Naive thymus-derived CD8-positive, alpha-beta T cell (primary cell): ENCODE data around the gene CLEC4D. TPM values are rescaled to one million over a fixed set of nuclear protein-coding genes. Genes with fewer than 3 reads are reported as not detected.
"Not testable (repeated sequence)": the region's sequence is repeated elsewhere in the genome, so short reads cannot be mapped to it uniquely, and the experiment has no call there.

Source experiments
- ATAC-seq, 2 donors: fragments of 150-1000 bp; cut with Tn5 transposase in 1 of 2; sonication (Bioruptor Pico), chemical (Tn5 transposase) in 1 of 2; 1 replicate in 1 of 2; 2 replicates in 1 of 2; pipeline ENCODE4 v1.10.0; 2021; ENCODE audit warnings: mild to moderate bottlenecking in 2 of 2, moderate library complexity in 2 of 2
- POLR2A ChIA-PET: fragments of 350-600 bp; sonication (Branson Sonifier 250); formaldehyde crosslinking; loops from one replicate; lab custom pipeline; 2021; ENCODE audit warnings: antibody characterized with exemption; lab: Charles Lee
- DNase-seq, 10 donors: peaks; one replicate each; pipeline versions ENCODE4 v3.0.0 to v3.0.0-alpha.2; 2020 to 2022
- H3K27ac Mint-ChIP-seq, 10 donors: one replicate each; pipeline ENCODE4 v1.8.0; 2020 to 2022; ENCODE audit warnings: mild to moderate bottlenecking in 10 of 10, mixed read lengths in 10 of 10, moderate library complexity in 4 of 10, inconsistent platforms in 1 of 10
- H3K27me3 Mint-ChIP-seq, 5 donors: one replicate each; pipeline ENCODE4 v1.8.0; 2021 to 2022; ENCODE audit warnings: mixed read lengths in 5 of 5
- H3K36me3 Mint-ChIP-seq, 3 donors: one replicate each; pipeline ENCODE4 v1.8.0; 2020 to 2022; ENCODE audit warnings: mixed read lengths in 3 of 3, mild to moderate bottlenecking in 2 of 3, inconsistent platforms in 1 of 3
- H3K4me1 Mint-ChIP-seq, 4 donors: one replicate each; pipeline ENCODE4 v1.8.0; 2021 to 2022; ENCODE audit warnings: mixed read lengths in 4 of 4
- H3K4me3 Mint-ChIP-seq, 10 donors: one replicate each; pipeline ENCODE4 v1.8.0; 2020 to 2022; ENCODE audit warnings: mild to moderate bottlenecking in 10 of 10, mixed read lengths in 10 of 10, moderate library complexity in 6 of 10, inconsistent platforms in 1 of 10
- H3K9me3 Mint-ChIP-seq, 9 donors: one replicate each; pipeline ENCODE4 v1.8.0; 2020 to 2022; ENCODE audit warnings: mixed read lengths in 9 of 9, mild to moderate bottlenecking in 3 of 9, inconsistent platforms in 1 of 9, moderate library complexity in 1 of 9
- polyA plus RNA-seq, 3 donors: library from polyadenylated mRNA; unstranded; fragments of 300-500 nt; fragmentation: Illumina TruSeq; gene quantifications; one replicate each; pipeline ENCODE4 v1.2.3, GENCODE V29; 2021
- total RNA-seq, 8 experiments: library from RNA in 2 of 8; stranded (reverse) in 2 of 8; gene quantifications; one replicate each; pipeline ENCODE4 v1.2.3 and lab custom pipeline; 2021 to 2026

The CLEC4D gene
- total and polyA plus RNA-seq, 5 experiments from 2014 or later = not detected

GRCh38 chr12:8564656-8565055 is 51.4 kb downstream of the CLEC4D start:
- DNase-seq (no peak), ATAC-seq (no peak)
- Mint-ChIP-seq H3K36me3 (peaks cover 0 to 22% (median 6%) of the 10 kb centered on the region in 3 donors), H3K27ac (no peak overlapping the region), H3K9me3 (peaks cover 4 to 34% (median 13%) of the 10 kb centered on the region in 9 donors), H3K27me3 (peaks cover 0 to 8% (median 3%) of the 10 kb centered on the region in 5 donors), H3K4me1 (no peaks in the 10 kb centered on the region), H3K4me3 (no peak overlapping the region)
- POLR2A ChIA-PET = no interaction called here

GRCh38 chr12:8566052-8566451 is 52.7 kb downstream of the CLEC4D start:
- H3K27ac Mint-ChIP-seq, H3K4me3 Mint-ChIP-seq, ATAC-seq, H3K4me1 Mint-ChIP-seq, DNase-seq, H3K27me3 Mint-ChIP-seq, POLR2A ChIA-PET: not testable (repeated sequence)
- H3K36me3 Mint-ChIP-seq = peaks cover 0 to 22% (median 6%) of the 10 kb centered on the region in 3 donors
- H3K9me3 Mint-ChIP-seq = peaks cover 4 to 28% (median 13%) of the 10 kb centered on the region in 9 donors

DNA sequence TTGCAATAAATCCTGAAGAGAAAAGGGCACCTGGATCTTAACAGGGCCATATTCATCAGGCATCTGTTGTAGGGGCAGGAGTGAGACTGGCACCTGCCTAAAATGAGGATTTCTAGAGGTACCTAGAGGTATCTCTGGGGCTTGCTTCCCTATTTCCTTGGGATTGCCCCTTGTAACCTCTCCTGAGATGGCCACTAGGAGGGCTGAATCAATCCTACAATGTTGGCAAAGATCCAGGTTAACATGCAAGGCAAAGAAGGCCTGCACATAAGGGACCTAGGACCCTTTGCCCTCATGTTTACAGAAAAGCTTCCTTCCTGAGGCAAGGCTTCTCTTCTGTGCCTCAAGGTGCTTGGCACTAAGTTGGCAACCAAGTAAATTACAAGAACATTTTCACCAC is 53.2 kb downstream of the CLEC4D start:
- Mint-ChIP-seq H3K4me3 (no peak overlapping the region), H3K9me3 (peaks cover 4 to 27% (median 13%) of the 10 kb centered on the region in 9 donors), H3K4me1 (no peaks in the 10 kb centered on the region), H3K27me3 (peaks cover 0 to 5% (median 0%) of the 10 kb centered on the region in 5 donors), H3K27ac (no peak overlapping the region), H3K36me3 (peaks cover 0 to 21% (median 6%) of the 10 kb centered on the region in 3 donors)
- DNase-seq (no peak), ATAC-seq (no peak)
- POLR2A ChIA-PET = no interaction called here

Other genes starting within 250 kb of the CLEC4D start
- not detected for gene CLEC6A, start 57.5 kb upstream of the CLEC4D start, total RNA-seq
- gene CLEC6A, start 57.5 kb upstream of the CLEC4D start, polyA plus RNA-seq = not detected
- not detected for gene CLEC4E, start 27.4 kb downstream of the CLEC4D start, total RNA-seq
- gene CLEC4E, start 27.4 kb downstream of the CLEC4D start, polyA plus RNA-seq = under 1 TPM in 1 of 3 donors, not detected in 2; 0.30 TPM
- gene AICDA, start 99.4 kb downstream of the CLEC4D start, total RNA-seq = not detected
- gene AICDA, start 99.4 kb downstream of the CLEC4D start, polyA plus RNA-seq = not detected
- gene MFAP5, start 149.3 kb downstream of the CLEC4D start, total RNA-seq = not detected
- gene MFAP5, start 149.3 kb downstream of the CLEC4D start, polyA plus RNA-seq = not detected
- gene RIMKLB, start 184.5 kb downstream of the CLEC4D start, total RNA-seq = 10 to 100 TPM; 29.8 to 33.1 TPM
- 1 to 10 TPM; 1.9 to 4.5 (median 4.0) TPM for gene RIMKLB, start 184.5 kb downstream of the CLEC4D start, polyA plus RNA-seq